ENCODE measurements around the gene NFATC4.

DNA sequence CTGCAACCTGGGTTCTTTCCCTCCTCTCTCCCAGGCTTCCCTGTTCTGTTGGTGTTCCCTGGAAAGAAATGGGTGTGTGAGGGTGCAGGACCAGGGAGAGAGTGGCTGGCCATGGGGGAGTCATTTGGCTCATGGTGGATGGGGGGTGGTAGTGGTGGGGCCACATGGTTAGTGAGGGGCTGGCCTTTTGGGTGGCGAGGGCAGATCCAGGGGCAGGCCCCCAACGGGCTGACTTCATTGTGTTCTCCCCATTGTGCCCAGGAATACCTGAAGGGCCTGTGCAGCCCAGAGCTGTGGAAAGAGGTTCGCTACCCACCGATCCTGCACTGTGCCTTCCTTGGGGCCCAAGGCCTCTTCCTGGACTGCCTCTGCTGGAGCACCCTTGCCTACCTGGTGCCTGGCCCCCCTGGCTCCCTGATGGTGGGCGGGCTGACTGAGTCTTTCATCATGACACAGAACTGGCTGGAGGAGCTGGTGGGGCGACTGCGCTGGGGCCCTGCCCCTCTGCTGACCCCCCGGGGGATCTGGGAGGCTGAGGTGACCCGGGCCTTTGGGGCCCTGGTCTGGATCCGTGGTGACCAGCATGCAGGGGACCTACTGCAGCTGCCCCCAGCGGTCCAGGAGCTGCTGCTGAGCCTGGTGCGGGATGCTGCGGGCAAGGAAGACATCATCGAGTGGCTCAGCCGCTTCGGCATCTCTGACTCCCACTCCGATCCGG is 39.8 kb downstream of the NFATC4 start:
- TF ChIP-seq TCF7L2 (IDR thresholded peaks at IDR 0.05; ENCODE audit: borderline replicate concordance, extremely low read depth, insufficient read depth, insufficient read length): no peak
- no peak for TF ChIP-seq POLR2A (IDR thresholded peaks at IDR 0.05; ENCODE audit: borderline replicate concordance, extremely low read depth, insufficient read depth, insufficient read length)
- TF ChIP-seq, protein P1, sequence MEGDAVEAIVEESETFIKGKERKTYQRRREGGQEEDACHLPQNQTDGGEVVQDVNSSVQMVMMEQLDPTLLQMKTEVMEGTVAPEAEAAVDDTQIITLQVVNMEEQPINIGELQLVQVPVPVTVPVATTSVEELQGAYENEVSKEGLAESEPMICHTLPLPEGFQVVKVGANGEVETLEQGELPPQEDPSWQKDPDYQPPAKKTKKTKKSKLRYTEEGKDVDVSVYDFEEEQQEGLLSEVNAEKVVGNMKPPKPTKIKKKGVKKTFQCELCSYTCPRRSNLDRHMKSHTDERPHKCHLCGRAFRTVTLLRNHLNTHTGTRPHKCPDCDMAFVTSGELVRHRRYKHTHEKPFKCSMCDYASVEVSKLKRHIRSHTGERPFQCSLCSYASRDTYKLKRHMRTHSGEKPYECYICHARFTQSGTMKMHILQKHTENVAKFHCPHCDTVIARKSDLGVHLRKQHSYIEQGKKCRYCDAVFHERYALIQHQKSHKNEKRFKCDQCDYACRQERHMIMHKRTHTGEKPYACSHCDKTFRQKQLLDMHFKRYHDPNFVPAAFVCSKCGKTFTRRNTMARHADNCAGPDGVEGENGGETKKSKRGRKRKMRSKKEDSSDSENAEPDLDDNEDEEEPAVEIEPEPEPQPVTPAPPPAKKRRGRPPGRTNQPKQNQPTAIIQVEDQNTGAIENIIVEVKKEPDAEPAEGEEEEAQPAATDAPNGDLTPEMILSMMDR (IDR thresholded peaks at IDR 0.05 in 2 of 3, conservative IDR thresholded peaks at IDR 0.05 in 1 of 3; ENCODE audit: borderline replicate concordance in 1 of 3, insufficient read depth in 1 of 3, low read depth in 2 of 3, low read length in 2 of 3): no peak
- no peak for TF ChIP-seq RAD21 (IDR thresholded peaks at IDR 0.05; ENCODE audit: low read depth)
- no peak for TF ChIP-seq POLR2AphosphoS5 (IDR thresholded peaks at IDR 0.05; ENCODE audit: low read depth, low read length)
- TF ChIP-seq ZNF274 (IDR thresholded peaks at IDR 0.05; ENCODE audit: low read depth, low read length): no peak
- no peak for TF ChIP-seq EZH2 (IDR thresholded peaks at IDR 0.05)
- TF ChIP-seq SRF (IDR thresholded peaks at IDR 0.05; ENCODE audit: low read depth): no peak
- no peak for TF ChIP-seq MAX (IDR thresholded peaks at IDR 0.05)
